ENCODE results near the gene RAD51B.

RAD51B gene

DNA sequence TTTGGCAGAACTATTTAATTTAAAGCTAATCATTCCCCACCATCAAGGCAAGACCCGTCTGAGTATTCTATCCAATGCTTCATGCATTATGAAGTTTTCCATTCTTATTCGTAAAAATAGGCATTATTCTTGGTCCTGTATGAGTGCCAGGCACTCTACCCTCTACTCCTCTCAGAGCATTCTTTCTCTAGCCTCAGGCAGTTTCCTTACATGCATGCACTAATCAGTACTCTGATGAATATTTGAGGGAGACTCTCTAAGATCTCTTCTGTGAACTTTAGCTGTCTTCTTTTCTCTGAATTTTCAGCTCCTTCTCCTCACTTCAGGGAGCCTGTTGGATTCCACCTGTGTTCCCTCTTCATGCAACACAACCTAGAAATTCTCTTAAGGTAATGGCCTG is 334.7 kb downstream of the RAD51B start:
- H3K4me3 ChIP-seq (ENCODE audit: low read length) = no peak overlapping the region
- TF ChIP-seq, protein P1, sequence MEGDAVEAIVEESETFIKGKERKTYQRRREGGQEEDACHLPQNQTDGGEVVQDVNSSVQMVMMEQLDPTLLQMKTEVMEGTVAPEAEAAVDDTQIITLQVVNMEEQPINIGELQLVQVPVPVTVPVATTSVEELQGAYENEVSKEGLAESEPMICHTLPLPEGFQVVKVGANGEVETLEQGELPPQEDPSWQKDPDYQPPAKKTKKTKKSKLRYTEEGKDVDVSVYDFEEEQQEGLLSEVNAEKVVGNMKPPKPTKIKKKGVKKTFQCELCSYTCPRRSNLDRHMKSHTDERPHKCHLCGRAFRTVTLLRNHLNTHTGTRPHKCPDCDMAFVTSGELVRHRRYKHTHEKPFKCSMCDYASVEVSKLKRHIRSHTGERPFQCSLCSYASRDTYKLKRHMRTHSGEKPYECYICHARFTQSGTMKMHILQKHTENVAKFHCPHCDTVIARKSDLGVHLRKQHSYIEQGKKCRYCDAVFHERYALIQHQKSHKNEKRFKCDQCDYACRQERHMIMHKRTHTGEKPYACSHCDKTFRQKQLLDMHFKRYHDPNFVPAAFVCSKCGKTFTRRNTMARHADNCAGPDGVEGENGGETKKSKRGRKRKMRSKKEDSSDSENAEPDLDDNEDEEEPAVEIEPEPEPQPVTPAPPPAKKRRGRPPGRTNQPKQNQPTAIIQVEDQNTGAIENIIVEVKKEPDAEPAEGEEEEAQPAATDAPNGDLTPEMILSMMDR (conservative IDR thresholded peaks at IDR 0.05; ENCODE audit: low read depth, low read length) = no peak
- DNase-seq (ENCODE audit: low read depth) = no peak

DNA sequence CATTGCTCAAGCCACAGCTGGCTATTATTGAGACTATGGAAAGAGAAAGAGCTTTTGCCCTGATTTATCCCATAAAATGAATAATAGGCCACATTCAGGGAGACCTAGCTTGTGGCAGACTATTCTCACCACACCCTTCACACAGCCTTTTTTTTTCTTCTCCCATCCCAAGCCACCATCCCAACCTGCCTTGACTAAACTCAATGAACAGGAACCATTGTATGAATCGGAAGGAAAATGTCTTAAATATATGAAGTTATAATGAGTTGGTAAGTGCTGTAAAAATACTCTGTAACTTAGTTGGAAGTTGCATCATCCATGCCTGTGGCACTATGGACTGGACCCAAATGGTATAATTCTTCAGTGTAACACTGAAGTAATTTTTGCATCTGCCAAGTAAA is 338.4 kb downstream of the RAD51B start:
- H3K4me3 ChIP-seq (ENCODE audit: low read length) = no peak overlapping the region
- no peak for DNase-seq (ENCODE audit: low read depth)
- TF ChIP-seq, protein P1 (conservative IDR thresholded peaks at IDR 0.05; ENCODE audit: low read depth, low read length) = no peak

DNA sequence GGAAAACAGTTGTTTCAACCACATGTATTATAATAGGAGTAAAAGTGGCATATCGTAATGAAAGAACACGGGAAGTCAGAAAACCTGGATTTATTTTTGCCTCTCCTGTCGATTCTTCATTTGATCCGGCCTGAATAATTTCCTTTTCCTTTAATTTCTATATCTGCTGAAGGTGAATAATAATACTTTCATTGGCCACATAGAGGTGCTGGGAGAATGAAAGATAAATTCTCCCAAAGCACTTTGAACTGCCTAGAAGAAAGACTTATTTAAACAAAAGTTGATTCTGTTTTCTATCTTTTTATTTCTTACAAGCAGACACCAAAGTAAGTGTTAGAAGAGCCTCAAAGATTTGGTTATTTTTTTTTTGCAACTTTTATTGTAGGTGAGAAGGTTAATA is 339.1 kb downstream of the RAD51B start:
- no peak overlapping the region for H3K4me3 ChIP-seq (ENCODE audit: low read length)
- no peak for DNase-seq (ENCODE audit: low read depth)
- TF ChIP-seq, protein P1 (conservative IDR thresholded peaks at IDR 0.05; ENCODE audit: low read depth, low read length) = no peak

DNA sequence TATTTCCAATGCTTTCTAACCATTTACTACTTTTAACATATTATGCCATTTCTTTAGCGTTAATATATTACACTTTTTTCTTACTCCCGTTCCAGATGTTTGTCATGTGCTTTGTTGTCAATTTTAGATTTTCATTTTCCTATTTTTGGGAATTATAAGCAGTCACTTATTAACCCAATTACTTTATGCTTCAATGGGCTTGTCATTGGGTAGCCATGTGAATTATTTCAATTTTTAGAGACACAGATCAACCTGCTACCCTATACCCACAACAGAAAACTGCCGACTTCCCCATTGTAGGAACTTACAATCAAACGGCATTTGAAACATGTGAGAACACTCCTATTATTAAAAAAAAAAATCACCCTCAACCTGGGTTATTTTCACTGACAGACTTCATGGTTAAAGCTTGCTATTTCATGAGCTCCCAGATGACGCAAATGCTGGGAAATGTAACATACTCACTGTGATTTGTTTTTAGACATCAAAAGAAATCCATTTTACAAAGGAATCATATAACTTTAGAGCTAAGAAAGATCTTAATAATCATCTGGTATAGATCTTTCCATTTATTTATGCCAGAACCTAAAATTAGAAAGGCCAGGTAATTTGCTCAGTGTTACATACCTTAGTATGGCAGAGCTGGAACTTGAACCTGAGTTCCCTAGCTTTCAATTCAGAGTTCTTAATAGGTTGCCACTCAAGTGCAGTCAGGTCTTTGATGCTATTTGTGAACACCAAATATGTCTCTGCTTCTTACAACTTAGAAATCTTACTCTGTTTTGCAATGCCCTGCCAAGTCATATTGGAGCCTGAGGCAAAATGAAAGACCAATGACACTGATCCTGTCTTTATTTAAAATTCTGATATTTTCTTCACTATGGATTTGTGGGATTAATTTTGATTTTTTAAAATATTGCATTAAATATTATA is 340.4 kb downstream of the RAD51B start:
- TF ChIP-seq, protein P1 (conservative IDR thresholded peaks at IDR 0.05; ENCODE audit: low read depth, low read length) = no peak
- peak; percentile 80 for DNase-seq (ENCODE audit: low read depth)

DNA sequence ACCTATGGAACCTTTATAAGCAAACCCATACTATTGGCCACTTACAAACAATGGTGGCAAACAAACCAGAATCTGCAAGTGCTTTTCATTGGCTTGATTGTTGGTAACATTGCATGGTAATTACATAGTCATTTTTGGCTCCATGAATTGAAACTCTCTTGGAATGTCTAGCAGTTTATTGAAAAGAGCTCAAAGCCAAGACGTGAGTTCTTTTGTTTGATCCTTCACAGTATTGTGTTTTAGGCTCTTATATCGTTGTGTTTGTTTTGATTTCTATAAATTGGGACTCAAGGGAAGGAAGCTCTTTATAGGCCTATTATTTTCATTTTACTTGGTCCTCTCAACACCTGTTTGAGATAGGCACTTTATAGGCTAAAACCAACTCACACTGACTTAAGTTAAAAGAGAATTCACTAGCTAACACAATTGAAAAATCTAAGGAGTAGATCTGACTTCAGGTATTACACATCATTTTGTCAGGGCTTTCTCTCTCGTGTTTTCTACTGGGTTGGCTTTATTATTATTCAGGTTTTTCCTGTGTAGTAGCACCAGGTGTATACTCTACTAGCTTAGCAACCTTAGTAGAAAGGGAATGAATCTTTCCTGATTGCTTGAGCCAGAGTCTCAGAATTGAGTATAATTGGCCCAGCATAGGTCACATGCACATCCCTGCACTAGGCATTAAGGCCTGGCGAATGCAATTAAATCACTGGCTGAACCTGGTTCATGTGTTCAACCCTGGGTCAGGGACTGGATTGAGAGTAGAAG is 341.4 kb downstream of the RAD51B start:
- no peak for DNase-seq (ENCODE audit: low read depth)
- TF ChIP-seq, protein P1 (conservative IDR thresholded peaks at IDR 0.05; ENCODE audit: low read depth, low read length) = no peak
- no peak overlapping the region for H3K4me3 ChIP-seq (ENCODE audit: low read length)

More for the DNA sequence above, 340.4 kb downstream of the RAD51B start:
- no peak overlapping the region for H3K4me3 ChIP-seq (ENCODE audit: low read length)

DNA sequence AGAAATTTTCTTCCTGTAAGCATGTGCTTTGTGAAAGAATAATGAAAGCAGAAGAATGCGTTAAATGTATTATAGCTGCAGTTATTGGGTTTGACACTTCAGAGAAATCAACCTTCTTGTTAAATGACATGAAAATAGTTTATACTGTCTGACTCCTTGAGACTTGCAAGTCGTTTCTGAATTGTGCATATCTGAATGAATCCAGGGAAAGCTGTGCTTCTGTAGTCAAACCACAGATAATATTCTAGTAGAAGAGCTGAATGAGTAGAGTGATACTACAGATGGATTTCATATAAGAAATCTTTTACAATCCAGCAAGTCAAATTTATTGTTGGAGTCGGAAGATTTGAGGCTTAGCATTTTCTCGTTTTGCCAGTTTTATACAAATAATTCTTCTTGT is 343.3 kb downstream of the RAD51B start:
- DNase-seq (ENCODE audit: low read depth) = no peak
- TF ChIP-seq, protein P1 (conservative IDR thresholded peaks at IDR 0.05; ENCODE audit: low read depth, low read length) = no peak
- no peak overlapping the region for H3K4me3 ChIP-seq (ENCODE audit: low read length)
